CD4-positive, alpha-beta memory T cell (primary cell): ENCODE data around the gene TULP3. TPM values are rescaled to one million over a fixed set of nuclear protein-coding genes. Genes with fewer than 3 reads are reported as not detected.

Experiments
- CTCF ChIA-PET: fragments of 350-600 bp; sonication (Branson Sonifier 250); formaldehyde crosslinking; loops from one replicate; lab custom pipeline; 2021; ENCODE audit warnings: inconsistent platforms; ENCODE audit not compliant: partially characterized antibody; lab: Charles Lee
- POLR2A ChIA-PET: fragments of 350-600 bp; sonication (Branson Sonifier 250); formaldehyde crosslinking; loops from one replicate; lab custom pipeline; 2021; ENCODE audit not compliant: partially characterized antibody; lab: Charles Lee
- DNase-seq, 5 donors: peaks; one replicate each; pipeline versions ENCODE4 v3.0.0 to v3.0.0-alpha.2; 2020 to 2022; ENCODE audit warnings: mixed read lengths in 1 of 5
- H3K27ac ChIP-seq: one replicate; pipeline ENCODE4 v1.7.0; 2013; ENCODE audit warnings: low read depth, low read length
- H3K27me3 ChIP-seq: 2 replicates; pipeline ENCODE4 v1.7.0; 2013; ENCODE audit warnings: mild to moderate bottlenecking, low read length, moderate library complexity; ENCODE audit not compliant: insufficient read depth
- H3K36me3 ChIP-seq: 2 replicates; pipeline ENCODE4 v1.7.0; 2013; ENCODE audit warnings: mild to moderate bottlenecking, low read length, moderate library complexity; ENCODE audit not compliant: insufficient read depth
- H3K4me1 ChIP-seq: 2 replicates; pipeline ENCODE4 v1.7.0; 2013; ENCODE audit warnings: mild to moderate bottlenecking, low read length, moderate library complexity; ENCODE audit not compliant: insufficient read depth
- H3K4me3 ChIP-seq, 2 donors: one replicate each; pipeline ENCODE4 v1.7.0; 2013; ENCODE audit warnings: low read length in 2 of 2, mild to moderate bottlenecking in 1 of 2
- H3K9me3 ChIP-seq, 2 donors: one replicate each; pipeline ENCODE4 v1.7.0; 2013; ENCODE audit warnings: low read length in 2 of 2, control low read depth in 1 of 2; ENCODE audit not compliant: control insufficient read depth in 1 of 2
- H3K27ac Mint-ChIP-seq, 7 donors: one replicate each; pipeline ENCODE4 v1.8.0; 2020 to 2021; ENCODE audit warnings: mixed read lengths in 7 of 7, mild to moderate bottlenecking in 6 of 7, inconsistent platforms in 3 of 7, moderate library complexity in 3 of 7
- H3K27me3 Mint-ChIP-seq, 2 donors: one replicate each; pipeline ENCODE4 v1.8.0; 2020 to 2021; ENCODE audit warnings: mixed read lengths in 2 of 2
- H3K36me3 Mint-ChIP-seq, 2 donors: one replicate each; pipeline ENCODE4 v1.8.0; 2020 to 2021; ENCODE audit warnings: mixed read lengths in 2 of 2, inconsistent platforms in 1 of 2, mild to moderate bottlenecking in 1 of 2
- H3K4me1 Mint-ChIP-seq, 4 donors: one replicate each; pipeline ENCODE4 v1.8.0; 2020 to 2021; ENCODE audit warnings: mixed read lengths in 4 of 4, mild to moderate bottlenecking in 1 of 4
- H3K4me3 Mint-ChIP-seq, 8 donors: one replicate each; pipeline ENCODE4 v1.8.0; 2020 to 2021; ENCODE audit warnings: mixed read lengths in 8 of 8, mild to moderate bottlenecking in 7 of 8, moderate library complexity in 6 of 8, inconsistent platforms in 3 of 8
- H3K9me3 Mint-ChIP-seq, 8 donors: one replicate each; pipeline ENCODE4 v1.8.0; 2020 to 2021; ENCODE audit warnings: mixed read lengths in 8 of 8, mild to moderate bottlenecking in 5 of 8, inconsistent platforms in 3 of 8, moderate library complexity in 1 of 8
- intact Hi-C: fragments of 100-400 bp; cut with micrococcal nuclease; formaldehyde crosslinking; loops from one replicate; pipeline ENCODE4 v1.15.1; 2023
- polyA plus RNA-seq, 2 donors: library from polyadenylated mRNA; unstranded; fragments of 300-500 nt; fragmentation: Illumina TruSeq; gene quantifications; one replicate each; pipeline ENCODE4 v1.2.3, GENCODE V29; 2021
- total RNA-seq, 2 experiments: library from RNA; stranded (reverse); gene quantifications; one replicate each; pipeline ENCODE4 v1.2.3, GENCODE V29; 2021

The TULP3 gene
- total and polyA plus RNA-seq, 4 experiments from 2014 or later, result 6.7 to 10.0 (median 8.8) TPM

DNA sequence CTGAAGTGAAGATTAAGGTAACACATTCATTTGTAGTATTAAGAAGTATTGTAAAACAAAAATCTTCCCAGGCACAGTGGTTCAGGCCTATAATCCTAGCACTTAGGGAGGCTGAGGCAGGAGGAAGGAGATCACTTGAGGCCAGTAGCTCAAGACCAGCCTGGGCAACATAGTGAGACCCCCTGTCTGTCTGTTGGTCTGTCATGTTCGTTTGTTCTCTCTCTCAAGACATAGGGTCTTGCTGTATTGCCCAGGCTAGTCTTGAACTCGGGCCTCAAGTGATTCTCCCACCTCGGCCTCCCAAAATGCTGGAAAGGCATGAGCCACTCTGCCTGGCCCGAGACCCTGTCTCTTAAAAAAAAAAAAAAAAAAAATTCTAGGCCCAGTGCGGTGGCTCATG is 6.7 kb downstream of the TULP3 start:
- no peak overlapping the region for H3K27ac ChIP-seq
- H3K36me3 Mint-ChIP-seq, result no peaks in the 10 kb centered on the region
- intact Hi-C loops, result no loop called here
- H3K9me3 Mint-ChIP-seq, result no peaks in the 10 kb centered on the region
- no peaks in the 10 kb centered on the region for H3K27me3 ChIP-seq
- H3K27ac Mint-ChIP-seq, result no peak overlapping the region
- H3K4me3 Mint-ChIP-seq, result no peak overlapping the region
- no peak for DNase-seq
- POLR2A ChIA-PET, result no interaction called here
- no peaks in the 10 kb centered on the region for H3K36me3 ChIP-seq
- peaks cover 0 to 8% (median 4%) of the 10 kb centered on the region in 4 donors for H3K4me1 Mint-ChIP-seq
- CTCF ChIA-PET, result no interaction called here
- H3K4me3 ChIP-seq, result no peak overlapping the region
- no peaks in the 10 kb centered on the region for H3K9me3 ChIP-seq
- H3K4me1 ChIP-seq, result no peaks in the 10 kb centered on the region
- no peaks in the 10 kb centered on the region for H3K27me3 Mint-ChIP-seq

DNA sequence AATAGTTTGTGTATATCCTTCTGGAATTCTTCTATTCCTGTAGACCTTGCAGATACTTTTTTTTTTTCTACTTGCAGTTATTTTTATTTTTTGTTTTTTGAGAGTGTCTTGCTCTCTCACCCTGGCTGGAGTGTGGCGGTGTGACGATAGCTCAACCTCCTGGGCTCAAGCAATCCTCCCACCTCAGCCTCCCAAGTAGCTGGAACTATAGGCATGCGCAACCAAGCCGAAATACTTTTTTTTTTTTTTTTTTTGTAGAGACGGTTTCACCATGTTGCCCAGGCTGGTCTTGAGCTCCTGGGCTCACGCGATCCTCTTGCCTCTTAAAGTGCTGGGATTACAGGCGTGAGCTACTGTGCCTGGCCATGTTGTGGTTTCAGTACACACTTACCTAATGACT is 10.0 kb downstream of the TULP3 start:
- Mint-ChIP-seq H3K9me3 (no peaks in the 10 kb centered on the region), H3K36me3 (no peaks in the 10 kb centered on the region), H3K4me1 (peaks cover 0 to 4% (median 0%) of the 10 kb centered on the region in 4 donors), H3K27me3 (no peaks in the 10 kb centered on the region), H3K27ac (no peak overlapping the region), H3K4me3 (no peak overlapping the region)
- Histone ChIP-seq H3K4me1 (no peaks in the 10 kb centered on the region), H3K27me3 (no peaks in the 10 kb centered on the region), H3K4me3 (no peak overlapping the region), H3K9me3 (no peaks in the 10 kb centered on the region), H3K27ac (no peak overlapping the region), H3K36me3 (no peaks in the 10 kb centered on the region)
- intact Hi-C loops, result no loop called here
- POLR2A ChIA-PET, result interaction anchor here (1.0 kb wide), 1 partner anchor 24 kb away, joined by 4 read pairs; the partner anchor contains the start of genes FOXM1 and RHNO1
- CTCF ChIA-PET, result interaction anchor here (1.1 kb wide), 1 partner anchor 22 kb away, joined by 4 read pairs; no protein-coding TSS in a partner anchor
- no peak for DNase-seq

DNA sequence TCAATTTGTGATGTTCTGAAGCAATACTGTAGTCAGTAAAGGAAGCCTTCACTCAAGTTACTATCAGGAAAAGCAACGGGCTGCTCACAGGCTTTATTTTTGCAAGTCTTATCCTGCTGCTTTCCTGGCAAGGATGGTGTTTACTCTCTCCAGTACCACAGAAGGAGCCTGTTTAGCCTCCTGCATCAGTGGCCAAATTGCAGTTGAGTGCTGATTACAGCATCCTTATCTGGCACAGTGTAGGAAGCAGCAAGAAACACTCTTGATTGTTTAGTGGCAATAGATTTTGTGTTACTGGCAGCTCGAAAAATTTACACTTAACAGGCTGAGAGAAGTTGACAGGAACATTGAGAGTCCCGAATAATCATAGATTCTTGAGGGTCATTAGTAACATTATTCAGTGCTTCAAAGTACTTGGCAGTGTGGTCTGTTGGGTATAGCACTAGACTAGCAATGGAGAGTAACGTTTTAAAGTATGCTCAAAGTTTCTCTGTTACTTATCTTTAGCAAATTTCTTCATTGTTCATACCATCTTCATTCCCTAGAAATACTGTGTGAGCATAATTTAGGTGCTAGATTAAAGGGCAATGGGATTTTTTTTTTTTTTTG is 11.7 kb downstream of the TULP3 start:
- no peak overlapping the region for H3K4me3 Mint-ChIP-seq
- no peaks in the 10 kb centered on the region for H3K27me3 ChIP-seq
- ChIA-PET CTCF (no interaction called here), POLR2A (no interaction called here)
- no peaks in the 10 kb centered on the region for H3K9me3 ChIP-seq
- H3K9me3 Mint-ChIP-seq, result no peaks in the 10 kb centered on the region
- no peak overlapping the region for H3K27ac Mint-ChIP-seq
- H3K27ac ChIP-seq, result no peak overlapping the region
- no peaks in the 10 kb centered on the region for H3K36me3 ChIP-seq
- no peaks in the 10 kb centered on the region for H3K36me3 Mint-ChIP-seq
- H3K27me3 Mint-ChIP-seq, result no peaks in the 10 kb centered on the region
- no peak for DNase-seq
- intact Hi-C loops, result no loop called here
- no peak overlapping the region for H3K4me3 ChIP-seq
- H3K4me1 Mint-ChIP-seq, result peaks cover 0 to 3% (median 0%) of the 10 kb centered on the region in 4 donors
- no peaks in the 10 kb centered on the region for H3K4me1 ChIP-seq

DNA sequence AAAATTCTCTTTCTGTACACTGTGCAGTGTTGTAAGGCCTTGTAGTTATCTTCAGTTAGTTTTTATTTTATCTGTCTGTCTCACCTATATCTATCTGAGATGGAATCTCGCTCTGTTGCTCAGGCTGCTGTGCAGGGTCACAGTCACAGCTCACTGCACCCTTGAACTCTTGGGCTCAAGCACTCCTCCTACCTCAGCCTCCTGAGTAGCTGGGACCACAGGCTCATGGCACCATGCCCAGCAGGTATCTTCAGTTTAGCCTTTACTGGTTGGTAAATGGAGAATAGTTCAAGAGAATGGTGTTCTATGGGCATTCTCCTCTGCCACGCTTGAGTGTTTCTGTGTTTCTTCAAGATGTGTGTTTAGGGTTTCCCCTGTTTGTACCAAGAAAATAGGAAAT is 13.6 kb downstream of the TULP3 start:
- DNase-seq, result no peak
- Histone ChIP-seq H3K4me1 (no peaks in the 10 kb centered on the region), H3K9me3 (no peaks in the 10 kb centered on the region), H3K36me3 (no peaks in the 10 kb centered on the region), H3K4me3 (no peak overlapping the region), H3K27me3 (no peaks in the 10 kb centered on the region), H3K27ac (no peak overlapping the region)
- intact Hi-C loops, result no loop called here
- H3K27ac Mint-ChIP-seq, result no peak overlapping the region
- H3K4me3 Mint-ChIP-seq, result no peak overlapping the region
- H3K36me3 Mint-ChIP-seq, result peaks cover 0 to 2% of the 10 kb centered on the region in 2 donors
- peaks cover 0 to 3% (median 0%) of the 10 kb centered on the region in 4 donors for H3K4me1 Mint-ChIP-seq
- CTCF ChIA-PET, result no interaction called here
- POLR2A ChIA-PET, result no interaction called here
- H3K9me3 Mint-ChIP-seq, result no peaks in the 10 kb centered on the region
- no peaks in the 10 kb centered on the region for H3K27me3 Mint-ChIP-seq

DNA sequence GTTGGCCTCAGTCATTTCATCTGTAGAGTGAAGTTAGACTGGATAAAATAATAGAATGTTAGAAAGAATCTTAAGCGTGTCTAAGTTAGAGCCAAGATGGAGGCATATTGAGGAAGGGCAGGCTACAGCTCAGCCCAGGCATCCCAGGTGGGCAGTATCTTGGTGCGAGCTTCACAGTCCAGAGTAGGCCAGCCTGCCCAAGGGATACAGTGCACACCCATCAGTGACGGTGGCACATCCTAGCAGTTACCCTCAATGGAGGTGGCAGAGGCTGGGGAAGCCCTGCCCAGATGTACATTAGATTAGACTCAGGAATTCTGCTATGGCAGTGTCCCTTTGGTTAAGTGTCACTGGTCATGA is 21.5 kb downstream of the TULP3 start:
- Histone ChIP-seq H3K9me3 (no peaks in the 10 kb centered on the region), H3K4me1 (no peaks in the 10 kb centered on the region), H3K36me3 (no peaks in the 10 kb centered on the region), H3K27ac (no peak overlapping the region), H3K4me3 (no peak overlapping the region), H3K27me3 (no peaks in the 10 kb centered on the region)
- H3K36me3 Mint-ChIP-seq, result peaks cover 17 to 22% of the 10 kb centered on the region in 2 donors
- H3K9me3 Mint-ChIP-seq, result peaks cover 0 to 1% (median 0%) of the 10 kb centered on the region in 8 donors
- H3K27me3 Mint-ChIP-seq, result no peaks in the 10 kb centered on the region
- ChIA-PET CTCF (interaction anchor here (0.7 to 1.2 kb wide), 2 partner anchors 25 to 29 kb away, joined by 3 read pairs; no protein-coding TSS in a partner anchor), POLR2A (no interaction called here)
- no peak overlapping the region for H3K27ac Mint-ChIP-seq
- no peak overlapping the region for H3K4me3 Mint-ChIP-seq
- peaks cover 0 to 2% (median 0%) of the 10 kb centered on the region in 4 donors for H3K4me1 Mint-ChIP-seq
- intact Hi-C loops, result no loop called here
- DNase-seq, result no peak

DNA sequence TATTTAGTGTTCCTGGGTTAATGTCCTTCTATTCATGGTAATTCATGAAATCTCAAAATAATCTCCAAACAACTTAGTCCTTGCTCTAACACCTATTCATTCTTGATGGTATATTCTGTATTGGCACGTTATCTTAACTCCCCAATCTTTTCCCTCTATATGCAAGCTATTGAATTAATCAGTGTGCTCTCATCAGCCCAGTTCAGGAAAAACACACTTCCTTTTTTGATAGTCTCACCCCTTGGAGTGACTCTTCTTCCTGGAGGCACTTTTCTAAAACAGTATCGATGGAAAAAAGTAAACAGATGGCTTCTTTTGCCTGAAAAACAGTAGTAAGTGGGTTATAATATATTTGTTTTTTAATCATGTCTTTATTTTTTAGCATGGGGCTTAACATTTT is 28.6 kb downstream of the TULP3 start:
- peaks cover 26 to 45% of the 10 kb centered on the region in 2 donors for H3K36me3 Mint-ChIP-seq
- no peaks in the 10 kb centered on the region for H3K9me3 Mint-ChIP-seq
- H3K27me3 ChIP-seq, result no peaks in the 10 kb centered on the region
- peaks cover 10% of the 10 kb centered on the region for H3K36me3 ChIP-seq
- no peaks in the 10 kb centered on the region for H3K9me3 ChIP-seq
- H3K4me1 ChIP-seq, result no peaks in the 10 kb centered on the region
- no peak overlapping the region for H3K4me3 Mint-ChIP-seq
- no peak overlapping the region for H3K27ac ChIP-seq
- H3K27me3 Mint-ChIP-seq, result no peaks in the 10 kb centered on the region
- H3K4me3 ChIP-seq, result no peak overlapping the region
- no peak for DNase-seq
- H3K4me1 Mint-ChIP-seq, result no peaks in the 10 kb centered on the region
- H3K27ac Mint-ChIP-seq, result no peak overlapping the region
- intact Hi-C loops, result no loop called here
- ChIA-PET CTCF (no interaction called here), POLR2A (no interaction called here)

DNA sequence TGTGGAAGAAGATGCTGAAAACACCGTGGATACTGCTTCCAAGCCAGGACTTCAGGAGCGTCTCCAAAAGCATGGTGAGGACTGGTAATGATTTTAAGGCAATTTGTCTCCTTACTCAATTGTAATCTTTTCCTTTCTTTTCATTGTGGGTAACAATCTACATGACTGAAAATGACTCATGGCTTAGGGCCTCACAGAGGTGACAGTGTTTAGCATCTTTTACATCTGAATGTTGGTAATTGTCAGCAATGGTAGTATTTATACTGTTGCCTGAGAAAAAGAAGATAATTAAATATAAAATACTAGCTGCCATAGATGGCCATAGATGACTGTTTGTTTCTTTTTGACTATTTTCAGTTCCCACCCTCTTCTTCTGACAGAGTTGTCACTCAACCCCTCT is 31.6 kb downstream of the TULP3 start:
- H3K9me3 Mint-ChIP-seq, result no peaks in the 10 kb centered on the region
- ChIA-PET CTCF (interaction anchor here (1.3 kb wide), 1 partner anchor 22 kb away, joined by 4 read pairs; no protein-coding TSS in a partner anchor), POLR2A (no interaction called here)
- no peaks in the 10 kb centered on the region for H3K27me3 Mint-ChIP-seq
- Histone ChIP-seq H3K27ac (no peak overlapping the region), H3K27me3 (no peaks in the 10 kb centered on the region), H3K36me3 (peaks cover 10% of the 10 kb centered on the region), H3K4me3 (no peak overlapping the region), H3K9me3 (no peaks in the 10 kb centered on the region), H3K4me1 (no peaks in the 10 kb centered on the region)
- DNase-seq, result no peak
- peak overlapping the region in 1 of 7 donors; percentile 7 for H3K27ac Mint-ChIP-seq
- no peaks in the 10 kb centered on the region for H3K4me1 Mint-ChIP-seq
- peaks cover 32 to 45% of the 10 kb centered on the region in 2 donors for H3K36me3 Mint-ChIP-seq
- intact Hi-C loops, result no loop called here
- H3K4me3 Mint-ChIP-seq, result no peak overlapping the region
